Medulla oblongata (tissue), 1 donor: ENCODE results near the gene MMD2.

Experiments used
- DNase-seq: peaks from one replicate; pipeline ENCODE4 v3.0.0-alpha.2; 2015; ENCODE audit errors: extremely low spot score

The MMD2 gene

GRCh38 chr7:4871056-4871680 is 87.8 kb downstream of the MMD2 start:
- no peak for DNase-seq

GRCh38 chr7:4868493-4868892 is 90.5 kb downstream of the MMD2 start:
- no peak for DNase-seq

DNA sequence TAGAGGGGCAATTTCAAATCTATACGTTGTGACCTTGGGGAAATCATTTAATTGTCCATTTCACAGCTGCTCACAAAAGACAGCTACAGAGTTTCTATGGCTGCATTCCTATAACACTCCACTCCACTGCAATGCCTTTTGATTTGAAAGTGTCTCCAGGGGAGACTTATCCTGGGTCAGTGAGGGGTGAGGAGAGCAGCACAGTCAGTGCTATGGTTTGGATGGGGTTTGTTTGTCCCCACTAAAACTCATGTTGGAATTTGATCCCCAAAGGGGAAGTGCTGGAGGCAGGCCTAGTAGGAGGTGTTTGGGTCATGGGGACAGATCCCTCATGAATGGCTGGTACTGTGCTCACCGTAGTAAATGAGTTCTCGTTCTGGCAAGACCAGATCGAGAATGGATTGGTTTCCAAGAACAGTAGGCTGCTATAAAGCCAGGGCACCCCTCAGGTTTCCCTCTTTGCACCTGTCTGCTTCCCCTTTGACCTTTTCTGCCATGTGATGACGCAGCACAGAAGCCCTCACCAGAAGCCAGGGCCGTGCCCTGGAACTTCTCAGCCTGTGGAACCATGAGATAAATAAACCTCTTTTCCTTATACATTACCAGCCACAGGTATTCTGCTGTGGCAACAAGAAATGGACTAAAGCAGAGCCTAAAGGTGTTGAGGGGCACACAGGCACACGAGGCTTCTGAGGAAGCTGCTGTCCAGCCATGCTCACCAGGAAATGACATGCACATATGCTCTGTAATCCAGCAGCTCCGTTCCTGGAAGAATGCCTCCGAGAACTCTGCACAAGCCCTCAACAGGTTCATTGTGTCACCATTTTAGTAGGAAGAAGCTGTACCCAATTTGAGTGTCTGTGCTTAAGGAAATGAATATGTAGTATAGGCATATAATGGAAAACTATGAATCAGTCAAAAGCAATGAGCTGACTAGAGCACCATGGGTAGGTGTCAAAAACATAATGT is 92.2 kb downstream of the MMD2 start:
- no peak for DNase-seq

DNA sequence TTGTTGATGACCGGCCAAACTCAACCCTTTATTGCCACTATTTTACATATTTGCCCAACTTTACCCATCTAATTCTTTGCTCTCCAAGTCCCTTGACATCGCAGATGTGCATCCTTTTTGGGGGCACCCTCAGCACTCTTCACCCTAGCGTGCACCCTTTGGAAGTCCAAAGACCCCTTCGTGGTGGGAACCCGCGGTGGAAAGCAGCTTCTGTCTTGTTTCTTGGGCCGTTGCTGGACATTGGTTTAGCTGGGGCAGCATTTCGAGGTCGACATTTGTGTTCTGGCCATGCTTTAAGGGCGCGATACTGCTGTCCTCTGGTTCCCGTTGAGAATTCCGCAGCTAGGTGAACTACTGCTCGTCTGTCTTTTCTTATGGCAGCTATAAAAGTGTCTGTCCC is 96.8 kb downstream of the MMD2 start:
- DNase-seq, result no peak

GRCh38 chr7:4861673-4862072 is 97.3 kb downstream of the MMD2 start, which contains the start of gene PAPOLB:
PAPOLB (minus strand) TSS chr7:4862030; CDS start chr7:4861810, 220 bp downstream.
- DNase-seq, result no peak

DNA sequence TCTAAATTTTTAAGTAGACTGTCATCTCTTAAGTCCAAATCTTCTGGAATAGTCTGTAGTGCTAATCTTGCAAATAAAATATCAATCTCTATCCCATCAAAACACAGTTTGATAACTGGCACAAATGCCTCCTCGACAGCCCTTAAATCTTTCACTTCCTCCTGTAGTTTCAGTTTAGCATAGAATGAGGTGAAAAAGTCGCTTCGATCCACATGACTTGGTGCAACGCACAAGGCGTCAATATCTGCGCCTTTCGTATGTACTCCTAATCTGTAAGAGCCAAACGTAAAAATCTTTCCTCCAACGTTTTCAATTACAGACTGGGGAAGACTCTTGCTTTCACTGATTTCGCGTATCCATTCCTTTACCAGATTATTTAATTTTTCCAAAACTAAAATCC is 97.8 kb downstream of the MMD2 start:
- DNase-seq, result no peak

- DNase-seq, result no peak
These were observed 101.8 kb downstream of the MMD2 start for GRCh38 chr7:4857189-4857588.

- DNase-seq, result no peak
These were observed 102.5 kb downstream of the MMD2 start for GRCh38 chr7:4856336-4857057.
